ENCODE data around the gene TDRD7.

The TDRD7 gene

DNA sequence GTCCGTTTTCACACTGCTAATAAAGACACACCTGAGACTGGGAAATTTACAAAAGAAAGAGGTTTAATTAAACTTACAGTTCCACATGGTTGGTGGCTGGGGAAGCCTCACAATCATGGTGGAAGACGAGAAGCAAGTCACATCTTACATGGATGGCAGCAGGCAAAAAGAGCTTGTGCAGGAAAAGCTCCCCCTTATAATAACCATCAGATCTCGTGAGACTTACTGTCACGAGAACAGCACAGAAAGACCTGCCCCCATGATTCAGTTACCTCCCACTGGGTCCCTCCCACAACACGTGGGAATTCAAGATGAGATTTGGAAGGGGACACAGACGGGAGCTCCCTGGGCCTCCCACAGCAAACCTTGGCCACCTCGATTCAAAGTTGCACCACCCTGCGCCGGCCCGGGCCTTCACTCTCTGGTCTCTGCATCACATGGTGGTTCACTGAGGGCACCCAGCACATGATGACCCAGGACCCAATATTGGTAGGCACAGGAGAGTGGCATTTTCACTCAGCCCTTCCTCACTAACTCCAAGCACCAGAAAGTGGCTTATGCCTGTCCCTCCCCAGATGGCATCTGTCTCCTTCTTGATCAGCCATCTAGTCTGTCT is 21.0 kb upstream of the TDRD7 start:
- TF ChIP-seq, protein P1, sequence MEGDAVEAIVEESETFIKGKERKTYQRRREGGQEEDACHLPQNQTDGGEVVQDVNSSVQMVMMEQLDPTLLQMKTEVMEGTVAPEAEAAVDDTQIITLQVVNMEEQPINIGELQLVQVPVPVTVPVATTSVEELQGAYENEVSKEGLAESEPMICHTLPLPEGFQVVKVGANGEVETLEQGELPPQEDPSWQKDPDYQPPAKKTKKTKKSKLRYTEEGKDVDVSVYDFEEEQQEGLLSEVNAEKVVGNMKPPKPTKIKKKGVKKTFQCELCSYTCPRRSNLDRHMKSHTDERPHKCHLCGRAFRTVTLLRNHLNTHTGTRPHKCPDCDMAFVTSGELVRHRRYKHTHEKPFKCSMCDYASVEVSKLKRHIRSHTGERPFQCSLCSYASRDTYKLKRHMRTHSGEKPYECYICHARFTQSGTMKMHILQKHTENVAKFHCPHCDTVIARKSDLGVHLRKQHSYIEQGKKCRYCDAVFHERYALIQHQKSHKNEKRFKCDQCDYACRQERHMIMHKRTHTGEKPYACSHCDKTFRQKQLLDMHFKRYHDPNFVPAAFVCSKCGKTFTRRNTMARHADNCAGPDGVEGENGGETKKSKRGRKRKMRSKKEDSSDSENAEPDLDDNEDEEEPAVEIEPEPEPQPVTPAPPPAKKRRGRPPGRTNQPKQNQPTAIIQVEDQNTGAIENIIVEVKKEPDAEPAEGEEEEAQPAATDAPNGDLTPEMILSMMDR (IDR thresholded peaks at IDR 0.05; ENCODE audit: low read length): no peak
- TF ChIP-seq EZH2 (IDR thresholded peaks at IDR 0.05; ENCODE audit: borderline replicate concordance, low read length): no peak
- no peaks in the 10 kb centered on the region for H3F3A ChIP-seq (ENCODE audit: insufficient read depth, low read length)

DNA sequence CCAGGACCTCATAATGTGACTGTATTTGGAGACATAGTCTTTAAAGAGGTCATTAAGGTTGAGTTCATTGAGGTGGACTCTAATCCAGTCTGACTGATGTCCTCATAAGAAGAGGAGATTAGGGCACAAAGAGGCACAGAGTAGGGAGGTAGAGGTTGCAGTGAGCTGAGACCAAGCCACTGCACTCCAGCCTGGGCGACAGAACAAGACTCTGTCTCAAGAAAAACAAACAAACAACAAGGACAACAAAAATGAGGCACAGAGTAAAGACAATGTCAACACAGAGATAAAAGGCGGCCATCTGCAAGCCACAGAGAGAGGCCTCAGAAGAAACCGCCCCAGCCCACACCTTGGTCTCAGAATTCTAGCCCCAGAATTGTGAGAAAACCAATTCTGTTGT is 17.0 kb upstream of the TDRD7 start:
- H3K27me3 ChIP-seq (ENCODE audit: insufficient read depth, low read length): no peaks in the 10 kb centered on the region

More for the DNA sequence above, 21.0 kb upstream of the TDRD7 start:
- no peaks in the 10 kb centered on the region for H3K36me3 ChIP-seq (ENCODE audit: insufficient read depth, low read length)
- no peak overlapping the region for H2AFZ ChIP-seq (ENCODE audit: low read length)
- H3K79me2 ChIP-seq (ENCODE audit: insufficient read depth, low read length): no peaks in the 10 kb centered on the region
- no peak overlapping the region for H3K4me3 ChIP-seq (ENCODE audit: low read depth, low read length, poor library complexity, severe bottlenecking)
- no peaks in the 10 kb centered on the region for H3K9me2 ChIP-seq (ENCODE audit: low read depth, low read length)
- H3K27me3 ChIP-seq (ENCODE audit: insufficient read depth, low read length): no peaks in the 10 kb centered on the region
- H3K9me3 ChIP-seq (ENCODE audit: low read length): no peaks in the 10 kb centered on the region
- H3K4me2 ChIP-seq (ENCODE audit: low read length): no peak overlapping the region
- H3K4me1 ChIP-seq (ENCODE audit: insufficient read depth, low read length, severe bottlenecking): no peaks in the 10 kb centered on the region
- H3K9ac ChIP-seq (ENCODE audit: low read length): no peak overlapping the region
- H3K27ac ChIP-seq (ENCODE audit: low read depth, low read length, poor library complexity, severe bottlenecking): no peak overlapping the region
- H4K20me1 ChIP-seq (ENCODE audit: insufficient read depth, low read length): no peaks in the 10 kb centered on the region

DNA sequence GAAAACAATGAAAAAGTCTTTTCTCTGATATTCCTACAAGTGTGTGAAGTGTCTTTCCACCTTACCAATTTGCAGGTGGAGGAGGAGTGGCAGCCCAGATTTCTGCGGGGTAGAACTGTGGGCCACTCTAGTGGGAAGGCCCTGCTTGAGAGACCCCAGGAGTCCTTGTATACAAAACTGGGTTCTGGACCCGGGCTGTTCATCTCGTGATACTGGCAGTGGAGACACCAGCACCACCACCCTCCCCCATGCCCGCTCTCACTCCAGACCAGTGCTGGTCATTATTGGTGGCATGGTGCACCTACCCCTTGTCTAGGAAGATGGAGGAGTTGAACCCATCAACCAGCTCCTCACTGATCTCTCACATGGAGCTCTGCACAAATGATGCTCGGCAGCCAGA is 16.2 kb upstream of the TDRD7 start:
- Histone ChIP-seq H3F3A (ENCODE audit: insufficient read depth, low read length) (no peaks in the 10 kb centered on the region), H3K4me3 (ENCODE audit: low read depth, low read length, poor library complexity, severe bottlenecking) (no peak overlapping the region), H4K20me1 (ENCODE audit: insufficient read depth, low read length) (no peaks in the 10 kb centered on the region), H3K79me2 (ENCODE audit: insufficient read depth, low read length) (no peaks in the 10 kb centered on the region), H3K9me2 (ENCODE audit: low read depth, low read length) (no peaks in the 10 kb centered on the region), H3K4me1 (ENCODE audit: insufficient read depth, low read length, severe bottlenecking) (no peaks in the 10 kb centered on the region), H2AFZ (ENCODE audit: low read length) (no peak overlapping the region), H3K9ac (ENCODE audit: low read length) (no peak overlapping the region), H3K4me2 (ENCODE audit: low read length) (no peak overlapping the region), H3K9me3 (ENCODE audit: low read length) (no peaks in the 10 kb centered on the region), H3K27ac (ENCODE audit: low read depth, low read length, poor library complexity, severe bottlenecking) (no peak overlapping the region), H3K36me3 (ENCODE audit: insufficient read depth, low read length) (no peaks in the 10 kb centered on the region), H3K27me3 (ENCODE audit: insufficient read depth, low read length) (no peaks in the 10 kb centered on the region)
- no peak for TF ChIP-seq EZH2 (IDR thresholded peaks at IDR 0.05; ENCODE audit: borderline replicate concordance, low read length)
- TF ChIP-seq, protein P1 (IDR thresholded peaks at IDR 0.05; ENCODE audit: low read length): no peak

More for the DNA sequence above, 17.0 kb upstream of the TDRD7 start:
- Histone ChIP-seq H3K9me3 (ENCODE audit: low read length) (no peaks in the 10 kb centered on the region), H3K4me2 (ENCODE audit: low read length) (no peak overlapping the region), H3K27ac (ENCODE audit: low read depth, low read length, poor library complexity, severe bottlenecking) (no peak overlapping the region), H3K9ac (ENCODE audit: low read length) (no peak overlapping the region), H4K20me1 (ENCODE audit: insufficient read depth, low read length) (no peaks in the 10 kb centered on the region), H3K36me3 (ENCODE audit: insufficient read depth, low read length) (no peaks in the 10 kb centered on the region), H3K4me1 (ENCODE audit: insufficient read depth, low read length, severe bottlenecking) (no peaks in the 10 kb centered on the region), H3K9me2 (ENCODE audit: low read depth, low read length) (no peaks in the 10 kb centered on the region), H3K4me3 (ENCODE audit: low read depth, low read length, poor library complexity, severe bottlenecking) (no peak overlapping the region), H3K79me2 (ENCODE audit: insufficient read depth, low read length) (no peaks in the 10 kb centered on the region), H2AFZ (ENCODE audit: low read length) (no peak overlapping the region), H3F3A (ENCODE audit: insufficient read depth, low read length) (no peaks in the 10 kb centered on the region)
- TF ChIP-seq, protein P1 (IDR thresholded peaks at IDR 0.05; ENCODE audit: low read length): no peak
- no peak for TF ChIP-seq EZH2 (IDR thresholded peaks at IDR 0.05; ENCODE audit: borderline replicate concordance, low read length)

All from OCI-LY1 (cell line).